Measurements from ENCODE around the gene FGFR2.

Gene FGFR2

GRCh38 chr10:121518333-121518732 lies 79.9 kb downstream of the FGFR2 start:
- Histone ChIP-seq H4K20me1 (ENCODE audit: insufficient read depth, low read length) (no peaks in the 10 kb centered on the region), H3K27ac (ENCODE audit: low read length) (no peak overlapping the region), H3K4me2 (ENCODE audit: low read length) (no peak overlapping the region), H3K79me2 (ENCODE audit: low read length) (no peaks in the 10 kb centered on the region), H3K4me1 (ENCODE audit: low read length) (no peaks in the 10 kb centered on the region), H3K36me3 (replicated peaks; ENCODE audit: low read depth, low read length) (no peaks in the 10 kb centered on the region), H3K4me3 (ENCODE audit: low read length) (no peak overlapping the region), H2AFZ (ENCODE audit: low read depth, low read length) (no peak overlapping the region), H3K9me3 (ENCODE audit: insufficient read depth, low read length) (no peaks in the 10 kb centered on the region), H3K27me3 (ENCODE audit: low read depth, low read length) (peaks cover 12% of the 10 kb centered on the region; the same call in 1 of the 2 replicates), H3K9ac (ENCODE audit: low read length) (no peak overlapping the region)
- no peak for TF ChIP-seq CTCF (IDR thresholded peaks at IDR 0.05; ENCODE audit: low read depth, low read length)
- TF ChIP-seq EZH2phosphoT487 (IDR thresholded peaks at IDR 0.05; ENCODE audit: low read depth), result no peak

GRCh38 chr10:121516093-121516865 lies 82.0 kb downstream of the FGFR2 start:
- no peak overlapping the region for H3K4me3 ChIP-seq (ENCODE audit: low read length)
- H3K9me3 ChIP-seq (ENCODE audit: insufficient read depth, low read length), result no peaks in the 10 kb centered on the region
- H3K4me1 ChIP-seq (ENCODE audit: low read length), result no peaks in the 10 kb centered on the region
- no peak overlapping the region for H3K4me2 ChIP-seq (ENCODE audit: low read length)
- H2AFZ ChIP-seq (ENCODE audit: low read depth, low read length), result no peak overlapping the region
- TF ChIP-seq EZH2phosphoT487 (IDR thresholded peaks at IDR 0.05; ENCODE audit: low read depth), result no peak
- TF ChIP-seq CTCF (IDR thresholded peaks at IDR 0.05; ENCODE audit: low read depth, low read length), result no peak
- no peak overlapping the region for H3K27ac ChIP-seq (ENCODE audit: low read length)
- H3K36me3 ChIP-seq (replicated peaks; ENCODE audit: low read depth, low read length), result no peaks in the 10 kb centered on the region
- H3K27me3 ChIP-seq (ENCODE audit: low read depth, low read length), result peaks cover 11% of the 10 kb centered on the region; the same call in 1 of the 2 replicates
- no peaks in the 10 kb centered on the region for H4K20me1 ChIP-seq (ENCODE audit: insufficient read depth, low read length)
- no peak overlapping the region for H3K9ac ChIP-seq (ENCODE audit: low read length)
- H3K79me2 ChIP-seq (ENCODE audit: low read length), result no peaks in the 10 kb centered on the region

- no peak overlapping the region for H3K4me3 ChIP-seq (ENCODE audit: low read length)
- no peaks in the 10 kb centered on the region for H3K27me3 ChIP-seq (ENCODE audit: low read depth, low read length)
- TF ChIP-seq CTCF (IDR thresholded peaks at IDR 0.05; ENCODE audit: low read depth, low read length) (no peak), EZH2phosphoT487 (IDR thresholded peaks at IDR 0.05; ENCODE audit: low read depth) (no peak)
- no peaks in the 10 kb centered on the region for H3K9me3 ChIP-seq (ENCODE audit: insufficient read depth, low read length)
- no peaks in the 10 kb centered on the region for H4K20me1 ChIP-seq (ENCODE audit: insufficient read depth, low read length)
- no peak overlapping the region for H2AFZ ChIP-seq (ENCODE audit: low read depth, low read length)
- H3K79me2 ChIP-seq (ENCODE audit: low read length), result no peaks in the 10 kb centered on the region
- no peaks in the 10 kb centered on the region for H3K36me3 ChIP-seq (replicated peaks; ENCODE audit: low read depth, low read length)
- no peak overlapping the region for H3K4me2 ChIP-seq (ENCODE audit: low read length)
- no peak overlapping the region for H3K27ac ChIP-seq (ENCODE audit: low read length)
- H3K4me1 ChIP-seq (ENCODE audit: low read length), result no peaks in the 10 kb centered on the region
- no peak overlapping the region for H3K9ac ChIP-seq (ENCODE audit: low read length)
These were observed 83.9 kb downstream of the FGFR2 start for GRCh38 chr10:121514141-121514865.

GRCh38 chr10:121511943-121512342 lies 86.3 kb downstream of the FGFR2 start:
- Histone ChIP-seq H2AFZ (ENCODE audit: low read depth, low read length) (no peak overlapping the region), H3K9me3 (ENCODE audit: insufficient read depth, low read length) (no peaks in the 10 kb centered on the region), H3K9ac (ENCODE audit: low read length) (no peak overlapping the region), H3K4me3 (ENCODE audit: low read length) (no peak overlapping the region), H3K27me3 (ENCODE audit: low read depth, low read length) (no peaks in the 10 kb centered on the region), H3K4me2 (ENCODE audit: low read length) (no peak overlapping the region), H3K79me2 (ENCODE audit: low read length) (no peaks in the 10 kb centered on the region), H4K20me1 (ENCODE audit: insufficient read depth, low read length) (no peaks in the 10 kb centered on the region), H3K4me1 (ENCODE audit: low read length) (no peaks in the 10 kb centered on the region), H3K36me3 (replicated peaks; ENCODE audit: low read depth, low read length) (no peaks in the 10 kb centered on the region), H3K27ac (ENCODE audit: low read length) (no peak overlapping the region)
- TF ChIP-seq EZH2phosphoT487 (IDR thresholded peaks at IDR 0.05; ENCODE audit: low read depth), result no peak
- no peak for TF ChIP-seq CTCF (IDR thresholded peaks at IDR 0.05; ENCODE audit: low read depth, low read length)

Measured in OCI-LY3 (cell line).